Neural progenitor cell (in vitro differentiated cells): ENCODE measurements around the gene POLDIP2. TPM values are rescaled to one million over a fixed set of nuclear protein-coding genes. Genes with fewer than 3 reads are reported as not detected.

Experiments used
- DNase-seq: peaks from one replicate; pipeline ENCODE4 v3.0.0-alpha.2; 2016; ENCODE audit warnings: low spot score
- H2AFZ ChIP-seq: fragments of 200-600 bp; sonication (generic); replicated peaks from 2 replicates; pipeline ENCODE4 v1.6.1; 2016; ENCODE audit warnings: antibody characterized with exemption
- H3F3A ChIP-seq: fragments of 200-600 bp; sonication (generic); 2 replicates; pipeline ENCODE4 v1.6.1; 2016; ENCODE audit warnings: antibody characterized with exemption, low read depth
- H3K27ac ChIP-seq: fragments of 200-600 bp; sonication (generic); 2 replicates; pipeline ENCODE4 v1.5.1; 2016; ENCODE audit warnings: mild to moderate bottlenecking
- H3K27me3 ChIP-seq: fragments of 200-600 bp; sonication (generic); 2 replicates; pipeline ENCODE4 v1.6.1; 2016; ENCODE audit warnings: mild to moderate bottlenecking, moderate library complexity
- H3K36me3 ChIP-seq: fragments of 200-600 bp; sonication (generic); 2 replicates; pipeline ENCODE4 v1.5.1; 2016
- H3K4me1 ChIP-seq: fragments of 200-600 bp; sonication (generic); 2 replicates; pipeline ENCODE4 v1.6.1; 2016; ENCODE audit warnings: mixed run types
- H3K4me2 ChIP-seq: fragments of 200-600 bp; sonication (generic); 2 replicates; pipeline ENCODE4 v1.6.1; 2016
- H3K4me3 ChIP-seq: fragments of 200-600 bp; sonication (generic); 2 replicates; pipeline ENCODE4 v1.5.1; 2016
- H3K79me2 ChIP-seq: fragments of 200-600 bp; sonication (generic); 2 replicates; pipeline ENCODE4 v1.6.1; 2016; ENCODE audit warnings: low read depth
- H3K9ac ChIP-seq: fragments of 200-600 bp; sonication (generic); 2 replicates; pipeline ENCODE4 v1.6.1; 2016
- H3K9me3 ChIP-seq: fragments of 200-600 bp; sonication (generic); 2 replicates; pipeline ENCODE4 v1.5.1; 2016; ENCODE audit warnings: low read depth
- H4K20me1 ChIP-seq: fragments of 200-600 bp; sonication (generic); 2 replicates; pipeline ENCODE4 v1.6.1; 2016; ENCODE audit warnings: low read depth
- H3K27ac Mint-ChIP-seq: 3 replicates; pipeline ENCODE4 v1.8.0; 2021; ENCODE audit warnings: mixed read lengths
- H3K27me3 Mint-ChIP-seq: 2 replicates; pipeline ENCODE4 v1.8.0; 2022; ENCODE audit warnings: low read depth, mild to moderate bottlenecking, inconsistent platforms, moderate library complexity, mixed read lengths; ENCODE audit not compliant: insufficient read depth
- H3K36me3 Mint-ChIP-seq: 3 replicates; pipeline ENCODE4 v1.8.0; 2021; ENCODE audit warnings: mixed read lengths
- H3K4me1 Mint-ChIP-seq: 3 replicates; pipeline ENCODE4 v1.8.0; 2021; ENCODE audit warnings: mixed read lengths
- H3K4me3 Mint-ChIP-seq: 3 replicates; pipeline ENCODE4 v1.8.0; 2021; ENCODE audit warnings: mild to moderate bottlenecking, moderate library complexity, mixed read lengths
- H3K9me3 Mint-ChIP-seq: 3 replicates; pipeline ENCODE4 v1.8.0; 2020; ENCODE audit warnings: mixed read lengths
- CTCF ChIP-seq: fragments of 200-600 bp; sonication (generic); IDR thresholded peaks from 2 replicates; pipeline ENCODE4 v1.5.1; 2017; ENCODE audit warnings: antibody characterized with exemption, mild to moderate bottlenecking
- EZH2 ChIP-seq: fragments of 200-600 bp; sonication (generic); IDR thresholded peaks from 2 replicates; pipeline ENCODE4 v1.6.1; 2017; ENCODE audit warnings: antibody characterized with exemption, mild to moderate bottlenecking, moderate library complexity
- EZH2phosphoT487 ChIP-seq: fragments of 200-600 bp; sonication (generic); IDR thresholded peaks from 2 replicates; pipeline ENCODE4 v1.6.1; 2017; ENCODE audit warnings: antibody characterized with exemption
- total RNA-seq: library from RNA; depleted of rRNA; stranded (reverse); fragments of >200 nt; gene quantifications from 2 replicates; pipeline ENCODE4 v1.2.3, GENCODE V29; 2015; ENCODE audit warnings: low replicate concordance

POLDIP2 gene
- total RNA-seq, 1 donor from 2014 or later = 44.6 TPM

GRCh38 chr17:28347261-28347891, 10.0 kb downstream of the POLDIP2 start:
- no peak overlapping the region for H3K27ac ChIP-seq
- no peaks in the 10 kb centered on the region for H3K9me3 Mint-ChIP-seq
- no peak for DNase-seq
- H3K4me2 ChIP-seq = no peak overlapping the region
- H3K27me3 Mint-ChIP-seq = no peaks in the 10 kb centered on the region
- no peak overlapping the region for H3K4me3 Mint-ChIP-seq
- no peaks in the 10 kb centered on the region for H3K79me2 ChIP-seq
- peaks cover 4% of the 10 kb centered on the region for H3K4me1 ChIP-seq
- peaks cover 20% of the 10 kb centered on the region for H3K36me3 Mint-ChIP-seq
- peaks cover 10% of the 10 kb centered on the region for H3K4me1 Mint-ChIP-seq
- H3F3A ChIP-seq = peaks cover 17% of the 10 kb centered on the region
- no peak overlapping the region for H3K4me3 ChIP-seq
- no peaks in the 10 kb centered on the region for H3K9me3 ChIP-seq
- no peaks in the 10 kb centered on the region for H3K36me3 ChIP-seq
- TF ChIP-seq CTCF (no peak), EZH2phosphoT487 (no peak), EZH2 (no peak)
- no peak overlapping the region for H2AFZ ChIP-seq
- no peak overlapping the region for H3K9ac ChIP-seq
- H3K27me3 ChIP-seq = no peaks in the 10 kb centered on the region
- no peak overlapping the region for H3K27ac Mint-ChIP-seq
- H4K20me1 ChIP-seq = peaks cover 19% of the 10 kb centered on the region

DNA sequence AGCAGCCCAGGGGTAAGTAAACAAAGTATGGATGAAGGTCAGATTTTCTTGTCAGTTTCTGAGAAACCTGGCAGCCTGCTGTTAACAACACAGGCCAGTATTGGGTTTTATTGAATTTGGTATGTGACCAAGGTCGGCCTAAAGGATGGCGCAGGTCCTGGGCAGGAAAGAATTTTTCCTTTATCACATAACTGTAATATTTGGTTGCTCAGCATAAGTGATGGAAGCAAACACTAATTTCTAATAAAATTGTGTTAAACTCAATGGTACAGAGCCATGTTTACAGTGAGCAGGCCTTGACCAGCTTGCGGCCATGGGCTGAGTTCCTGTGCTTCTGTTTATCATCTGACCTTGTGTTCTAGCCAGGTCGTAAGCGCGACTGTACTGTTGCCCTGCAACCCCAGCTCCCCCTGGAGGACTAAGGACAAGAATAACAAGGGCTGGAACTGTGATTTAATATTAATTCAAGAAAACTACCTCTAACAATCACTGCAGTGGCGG, 10.5 kb downstream of the POLDIP2 start:
- Histone ChIP-seq H2AFZ (no peak overlapping the region), H3K4me1 (peaks cover 4% of the 10 kb centered on the region), H3F3A (peaks cover 17% of the 10 kb centered on the region), H3K9ac (no peak overlapping the region), H3K9me3 (no peaks in the 10 kb centered on the region), H3K4me2 (no peak overlapping the region), H3K36me3 (no peaks in the 10 kb centered on the region), H3K4me3 (no peak overlapping the region), H4K20me1 (peaks cover 19% of the 10 kb centered on the region), H3K27ac (no peak overlapping the region), H3K79me2 (no peaks in the 10 kb centered on the region), H3K27me3 (no peaks in the 10 kb centered on the region)
- peak; percentile 21 for DNase-seq
- TF ChIP-seq EZH2 (no peak), EZH2phosphoT487 (no peak), CTCF (peak; percentile 23)
- Mint-ChIP-seq H3K4me1 (peaks cover 10% of the 10 kb centered on the region), H3K4me3 (no peak overlapping the region), H3K27ac (no peak overlapping the region), H3K9me3 (no peaks in the 10 kb centered on the region), H3K36me3 (peaks cover 18% of the 10 kb centered on the region), H3K27me3 (no peaks in the 10 kb centered on the region)

GRCh38 chr17:28346199-28346580, 11.1 kb downstream of the POLDIP2 start:
- Histone ChIP-seq H3K4me3 (no peak overlapping the region), H3K9ac (no peak overlapping the region), H3K4me2 (no peak overlapping the region), H3K9me3 (no peaks in the 10 kb centered on the region), H4K20me1 (peaks cover 19% of the 10 kb centered on the region), H3K4me1 (peaks cover 4% of the 10 kb centered on the region), H3K36me3 (no peaks in the 10 kb centered on the region), H3F3A (peaks cover 17% of the 10 kb centered on the region), H3K27me3 (no peaks in the 10 kb centered on the region), H2AFZ (no peak overlapping the region), H3K27ac (no peak overlapping the region), H3K79me2 (no peaks in the 10 kb centered on the region)
- Mint-ChIP-seq H3K27ac (no peak overlapping the region), H3K4me3 (no peak overlapping the region), H3K9me3 (no peaks in the 10 kb centered on the region), H3K36me3 (peaks cover 14% of the 10 kb centered on the region), H3K27me3 (no peaks in the 10 kb centered on the region), H3K4me1 (peaks cover 10% of the 10 kb centered on the region)
- no peak for TF ChIP-seq EZH2phosphoT487
- no peak for TF ChIP-seq CTCF
- no peak for TF ChIP-seq EZH2
- DNase-seq = peak; percentile 26
